Pulmonary artery endothelial cell (primary cell): ENCODE data around the gene SBK2. TPM values are rescaled to one million over a fixed set of nuclear protein-coding genes. Genes with fewer than 3 reads are reported as not detected.
"Not testable (repeated sequence)": the region's sequence is repeated elsewhere in the genome, so short reads cannot be mapped to it uniquely, and the experiment has no call there.

ENCODE experiments used
- DNase-seq: peaks from one replicate; pipeline ENCODE4 v3.0.0-alpha.2; 2011; ENCODE audit warnings: low read depth, low spot score
- total RNA-seq: library from RNA; depleted of rRNA; stranded (reverse); fragments of >200 nt; gene quantifications from 2 replicates; pipeline ENCODE4 v1.2.3, GENCODE V29; 2014

Gene SBK2
- total RNA-seq, 1 donor from 2014 or later, result not detected

DNA sequence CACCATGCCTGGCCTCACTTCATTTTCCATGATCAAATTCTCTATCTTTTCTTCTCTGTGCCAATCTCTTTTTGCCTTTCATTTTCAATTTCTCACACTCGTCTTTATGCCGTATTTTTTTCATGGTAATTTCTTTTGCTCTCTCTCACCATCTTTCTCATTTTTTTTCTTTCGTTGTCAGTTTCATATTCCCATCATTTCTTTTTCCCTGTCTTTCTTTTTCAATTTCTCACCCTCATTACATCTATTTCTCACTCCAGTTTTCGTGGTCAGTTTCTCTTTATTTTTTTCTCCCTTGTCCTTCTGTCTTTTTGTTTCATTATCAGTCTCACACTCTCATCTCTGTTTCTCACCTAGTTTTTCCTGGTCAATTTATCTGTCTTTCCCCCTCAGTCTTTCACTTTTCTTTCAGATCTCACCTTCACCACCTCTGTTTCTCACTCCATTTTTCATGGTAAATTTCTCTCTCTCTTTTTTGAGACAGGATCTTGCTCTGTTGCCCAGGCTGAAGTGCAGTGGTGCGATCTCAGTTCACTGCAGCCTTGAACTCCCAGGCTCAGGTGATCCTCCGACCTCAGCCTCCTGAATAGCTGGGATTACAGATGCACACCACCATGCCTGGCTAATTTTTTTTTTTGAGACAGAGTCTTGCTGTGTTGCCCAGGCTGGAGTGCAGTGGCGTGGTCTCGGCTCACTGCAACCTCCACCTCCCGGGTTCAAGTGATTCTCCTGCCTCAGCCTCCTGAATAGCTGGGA lies 34.6 kb downstream of the SBK2 start:
- no peak for DNase-seq

DNA sequence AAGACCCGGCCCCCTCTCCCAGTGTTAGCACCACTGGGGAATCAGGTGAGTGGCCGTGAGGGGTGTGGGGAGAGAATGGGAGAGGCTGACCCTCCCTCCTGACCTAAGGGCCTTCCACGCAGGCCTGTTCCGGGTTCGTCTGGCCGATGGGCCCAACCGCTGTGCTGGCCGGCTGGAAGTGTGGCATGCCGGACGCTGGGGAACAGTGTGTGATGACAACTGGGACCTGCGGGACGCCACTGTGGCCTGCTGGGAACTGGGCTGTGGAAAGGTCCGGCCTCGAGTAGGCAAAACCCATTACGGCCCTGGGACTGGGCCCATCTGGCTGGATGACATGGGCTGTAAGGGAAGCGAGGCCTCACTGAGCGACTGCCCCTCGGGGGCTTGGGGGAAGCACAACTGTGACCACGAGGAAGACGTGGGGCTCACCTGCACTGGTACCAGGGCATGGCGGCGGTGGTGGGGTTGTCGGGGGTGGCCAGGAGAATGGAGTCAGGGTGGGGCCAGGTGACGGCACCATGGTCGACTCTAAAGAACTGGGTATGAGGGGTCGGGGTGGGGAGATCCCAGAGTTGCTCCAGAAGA lies 36.5 kb downstream of the SBK2 start:
- no peak for DNase-seq

DNA sequence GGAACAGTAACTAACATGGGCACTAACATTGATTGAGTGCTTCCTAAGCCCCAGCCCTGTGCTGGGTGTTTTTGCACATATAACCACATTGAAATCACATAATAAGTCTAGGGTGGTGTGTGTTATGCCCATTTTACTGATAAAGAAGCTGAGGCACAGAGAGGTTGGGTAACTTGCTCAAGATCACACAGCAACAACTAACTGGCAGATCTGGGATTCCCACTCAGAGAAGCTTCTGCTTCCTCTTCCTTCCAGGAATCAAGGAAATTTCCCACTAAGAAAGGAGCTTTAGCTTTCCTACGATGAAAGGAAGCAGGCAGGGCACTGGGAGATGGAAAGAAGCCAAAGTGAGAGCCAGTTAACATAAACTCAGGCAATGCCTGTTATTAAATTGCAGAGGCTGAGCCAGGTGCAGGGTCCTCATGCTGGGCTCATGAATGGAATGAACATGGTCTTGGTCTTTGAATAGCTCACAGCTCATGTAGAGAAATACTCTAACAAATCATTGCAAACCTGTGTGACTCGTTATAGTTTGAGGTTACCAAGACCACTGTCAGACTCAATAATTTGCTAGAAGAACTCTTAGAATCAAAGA lies 38.6 kb downstream of the SBK2 start:
- DNase-seq, result no peak

DNA sequence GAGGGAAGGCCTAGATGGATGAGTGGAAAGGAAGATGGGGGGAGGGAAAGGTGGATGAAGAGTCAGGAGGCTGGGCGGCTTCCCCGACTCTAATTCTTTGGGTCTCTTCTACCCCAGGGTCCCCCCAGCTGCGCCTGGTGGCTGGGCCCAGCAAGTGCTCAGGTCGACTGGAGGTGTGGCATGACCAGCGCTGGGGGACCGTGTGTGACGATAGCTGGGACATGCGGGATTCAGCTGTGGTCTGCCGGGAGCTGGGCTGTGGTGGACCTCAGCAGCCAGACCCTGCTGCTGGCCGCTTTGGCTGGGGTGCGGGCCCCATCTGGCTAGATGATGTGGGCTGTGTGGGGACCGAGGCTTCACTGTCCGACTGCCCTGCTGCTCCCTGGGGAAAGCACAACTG lies 39.2 kb downstream of the SBK2 start:
- DNase-seq, result no peak

DNA sequence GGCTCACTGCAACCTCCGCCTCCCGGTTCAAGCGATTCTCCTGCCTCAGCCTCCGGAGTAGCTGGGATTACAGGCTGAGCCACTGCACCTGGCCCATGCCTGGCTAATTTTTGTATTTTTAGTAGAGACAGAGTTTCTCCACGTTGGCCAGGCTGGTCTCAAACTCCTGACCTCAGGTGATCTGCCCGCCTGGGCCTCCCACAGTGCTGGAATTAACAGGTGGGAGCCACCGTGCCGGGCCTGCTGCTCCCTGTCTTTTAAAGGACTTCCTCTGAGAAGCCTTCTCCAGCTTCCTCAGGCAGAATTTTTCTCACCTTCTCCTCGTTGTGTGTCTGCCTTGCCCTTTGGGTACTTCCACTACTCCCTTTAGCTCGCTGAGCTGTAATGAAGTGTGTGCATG lies 40.1 kb downstream of the SBK2 start:
- DNase-seq, result not testable (repeated sequence)

DNA sequence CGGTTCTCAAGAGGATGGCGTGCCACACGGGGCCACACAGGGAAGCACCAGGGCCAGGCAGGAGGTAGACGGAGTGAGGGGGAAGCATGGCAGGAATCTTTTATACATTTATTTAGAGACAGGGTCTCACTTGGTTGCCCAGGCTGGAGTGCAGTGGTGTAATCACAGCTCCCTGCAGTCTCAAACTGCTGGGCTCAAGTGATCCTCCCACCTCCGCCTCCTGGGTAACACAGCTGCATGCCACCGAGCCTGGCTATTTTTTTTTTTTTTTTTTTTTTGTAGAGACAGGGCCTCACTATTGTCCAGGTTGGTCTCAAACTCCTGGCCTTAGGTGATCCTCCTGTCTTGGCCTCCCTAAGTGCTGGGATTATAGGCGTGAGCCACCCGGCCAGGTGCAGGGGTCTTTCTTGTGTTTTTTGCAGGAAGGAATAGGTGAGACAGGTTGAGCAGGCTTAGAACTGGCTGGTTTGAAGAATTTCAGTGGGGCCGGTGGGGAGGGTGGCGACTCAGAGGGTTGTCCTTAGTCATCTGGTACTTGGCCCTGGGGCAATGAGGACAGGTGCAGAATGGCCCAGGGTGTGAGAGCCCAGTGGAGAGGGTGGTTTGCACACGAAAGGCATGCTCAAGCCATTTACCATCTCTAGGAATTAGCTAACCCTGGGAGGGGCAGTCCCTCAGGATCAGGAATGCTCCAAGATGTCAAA lies 41.1 kb downstream of the SBK2 start:
- DNase-seq, result no peak

DNA sequence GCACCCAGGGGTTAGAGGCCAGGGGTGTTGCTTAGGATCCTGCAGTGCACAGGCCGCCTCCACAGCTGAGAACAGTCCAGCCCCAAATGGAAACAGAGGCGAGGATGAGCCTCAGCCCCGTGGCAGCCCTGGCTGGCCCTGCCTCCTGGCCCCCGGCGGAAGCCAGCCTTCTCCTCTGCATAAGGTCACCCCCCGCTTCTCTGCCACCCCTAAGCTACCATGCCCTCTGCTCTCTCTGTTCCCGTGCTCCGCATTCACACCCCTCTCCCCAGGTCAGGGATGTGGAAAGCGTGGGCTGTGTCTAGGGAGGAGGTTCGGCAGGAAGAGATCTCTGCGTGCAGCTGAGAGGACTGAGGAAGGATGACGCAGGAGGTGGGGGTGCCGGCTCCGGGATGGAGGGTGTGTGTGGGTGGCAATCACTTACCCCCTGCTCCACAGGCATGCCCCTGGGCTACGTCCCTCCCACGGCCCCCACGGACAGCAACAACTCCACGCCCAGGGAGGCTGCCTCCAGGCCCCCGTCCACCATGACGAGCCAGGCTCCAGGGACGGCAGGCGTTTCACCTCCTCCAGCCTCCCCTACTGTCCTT lies 42.7 kb downstream of the SBK2 start:
- no peak for DNase-seq

DNA sequence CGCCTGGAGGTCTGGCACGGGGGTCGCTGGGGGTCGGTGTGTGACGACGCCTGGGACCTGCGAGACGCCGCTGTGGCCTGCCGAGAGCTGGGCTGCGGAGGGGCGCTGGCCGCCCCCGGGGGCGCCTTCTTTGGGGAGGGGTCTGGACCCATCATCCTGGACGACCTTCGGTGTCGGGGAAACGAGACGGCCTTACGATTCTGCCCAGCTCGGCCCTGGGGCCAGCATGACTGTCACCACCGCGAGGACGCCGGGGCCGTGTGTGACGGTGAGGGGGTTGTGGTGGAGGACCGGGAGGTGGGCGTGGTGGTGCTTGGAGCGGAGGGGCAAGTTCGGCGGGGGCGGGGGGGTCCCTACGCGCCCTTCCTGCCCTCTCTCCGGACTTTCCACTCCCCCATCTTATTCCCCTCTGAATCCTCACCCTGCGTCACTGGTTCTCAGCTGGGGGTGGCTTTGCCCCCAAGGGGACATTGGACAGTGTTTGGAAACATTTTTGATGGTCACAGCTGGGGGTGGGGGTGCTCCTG lies 43.2 kb downstream of the SBK2 start:
- no peak for DNase-seq

DNA sequence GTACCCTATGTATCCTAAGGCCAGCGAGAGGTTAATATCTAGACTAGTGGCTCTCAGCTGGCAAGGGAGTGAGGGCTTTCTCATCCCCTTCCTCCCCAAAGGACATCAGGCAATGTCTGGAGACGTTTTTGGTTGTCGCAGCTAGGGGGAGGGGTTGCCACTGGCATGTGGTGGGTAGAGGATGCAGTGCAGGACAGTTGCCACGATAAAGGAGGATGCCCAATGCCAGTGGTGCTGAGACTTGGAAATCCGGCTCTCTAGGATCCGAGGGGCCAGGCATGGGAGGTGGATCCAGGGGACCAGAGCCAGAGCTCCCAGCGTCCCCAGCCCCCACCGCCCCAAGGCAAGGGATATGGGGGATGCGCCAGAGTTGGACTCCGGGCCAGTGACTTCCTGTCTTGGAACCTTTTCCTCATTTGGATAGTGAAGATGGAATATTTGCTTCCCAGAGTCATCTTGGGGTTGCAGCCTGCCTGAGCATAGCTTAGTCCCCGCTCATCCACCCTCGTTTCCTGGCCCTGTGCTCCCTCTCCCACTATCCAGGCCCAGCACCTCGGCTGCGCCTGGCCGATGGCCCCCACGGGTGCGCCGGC lies 43.8 kb downstream of the SBK2 start:
- DNase-seq, result no peak

DNA sequence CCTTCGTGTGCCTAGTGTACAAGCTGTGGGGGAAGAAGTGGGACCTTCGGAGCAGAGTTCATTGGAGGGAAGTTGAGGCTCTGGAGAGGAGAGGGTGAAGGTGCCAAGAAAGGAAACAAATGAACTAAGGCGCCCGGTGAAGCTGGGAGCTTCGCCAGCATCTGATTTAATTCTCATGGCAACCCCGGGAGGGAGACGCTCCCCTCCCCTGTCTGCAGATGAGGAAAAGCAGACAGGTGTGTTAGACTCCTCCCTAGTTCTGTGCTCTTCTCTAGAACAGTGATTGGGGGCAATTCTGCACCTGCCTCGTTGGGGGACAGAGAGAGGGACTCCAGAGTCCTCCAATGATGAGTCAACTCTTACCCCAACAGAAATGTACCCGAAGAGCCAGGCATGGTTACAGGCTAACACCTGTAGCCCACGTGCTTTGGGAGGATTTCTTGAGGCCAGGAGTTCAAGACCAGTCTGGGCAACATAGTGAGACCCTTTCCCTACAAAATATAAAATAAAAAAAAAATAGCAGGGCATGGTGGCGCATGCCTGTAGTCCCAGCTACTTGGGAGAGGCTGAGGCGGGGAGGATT lies 44.5 kb downstream of the SBK2 start:
- no peak for DNase-seq

DNA sequence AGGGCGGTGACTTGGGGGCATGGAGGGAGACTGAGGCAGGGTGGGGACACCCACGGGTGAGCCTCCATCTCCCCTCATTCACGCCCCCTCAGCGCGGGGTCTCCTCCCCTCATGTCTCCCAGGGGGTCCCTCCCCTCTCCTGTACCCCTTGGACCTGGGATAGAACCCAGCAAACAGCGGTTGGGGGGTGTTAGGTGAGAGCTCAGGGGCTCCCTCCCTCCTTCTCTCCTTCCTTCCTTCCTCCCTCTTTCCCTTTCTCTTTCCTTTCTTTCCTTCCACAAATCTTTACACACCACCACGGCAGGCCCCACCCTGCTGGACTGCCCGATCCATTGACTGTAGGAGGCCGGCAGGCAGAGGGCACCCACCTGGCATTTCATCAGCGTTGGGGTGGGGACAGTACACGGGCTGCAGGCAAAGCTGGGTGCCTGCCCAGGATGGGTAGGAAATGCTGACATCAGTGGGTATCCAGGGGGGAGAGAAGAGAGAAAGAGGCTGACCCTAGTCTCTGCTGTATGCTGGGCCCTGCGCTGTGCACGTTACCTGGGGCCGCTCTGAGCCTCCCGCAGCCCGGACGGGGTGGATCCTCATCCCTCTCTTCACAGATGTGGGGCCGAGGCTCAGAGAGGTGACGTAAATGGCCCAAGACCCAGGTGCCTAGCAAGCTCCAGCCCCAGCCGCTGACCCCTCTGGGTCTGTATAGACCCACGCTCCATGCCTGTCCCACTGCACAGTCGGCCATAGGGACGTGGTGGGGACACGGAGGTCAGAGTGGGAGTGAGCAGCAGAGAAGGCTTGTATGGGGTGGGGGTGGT lies 45.2 kb downstream of the SBK2 start:
- DNase-seq, result no peak

DNA sequence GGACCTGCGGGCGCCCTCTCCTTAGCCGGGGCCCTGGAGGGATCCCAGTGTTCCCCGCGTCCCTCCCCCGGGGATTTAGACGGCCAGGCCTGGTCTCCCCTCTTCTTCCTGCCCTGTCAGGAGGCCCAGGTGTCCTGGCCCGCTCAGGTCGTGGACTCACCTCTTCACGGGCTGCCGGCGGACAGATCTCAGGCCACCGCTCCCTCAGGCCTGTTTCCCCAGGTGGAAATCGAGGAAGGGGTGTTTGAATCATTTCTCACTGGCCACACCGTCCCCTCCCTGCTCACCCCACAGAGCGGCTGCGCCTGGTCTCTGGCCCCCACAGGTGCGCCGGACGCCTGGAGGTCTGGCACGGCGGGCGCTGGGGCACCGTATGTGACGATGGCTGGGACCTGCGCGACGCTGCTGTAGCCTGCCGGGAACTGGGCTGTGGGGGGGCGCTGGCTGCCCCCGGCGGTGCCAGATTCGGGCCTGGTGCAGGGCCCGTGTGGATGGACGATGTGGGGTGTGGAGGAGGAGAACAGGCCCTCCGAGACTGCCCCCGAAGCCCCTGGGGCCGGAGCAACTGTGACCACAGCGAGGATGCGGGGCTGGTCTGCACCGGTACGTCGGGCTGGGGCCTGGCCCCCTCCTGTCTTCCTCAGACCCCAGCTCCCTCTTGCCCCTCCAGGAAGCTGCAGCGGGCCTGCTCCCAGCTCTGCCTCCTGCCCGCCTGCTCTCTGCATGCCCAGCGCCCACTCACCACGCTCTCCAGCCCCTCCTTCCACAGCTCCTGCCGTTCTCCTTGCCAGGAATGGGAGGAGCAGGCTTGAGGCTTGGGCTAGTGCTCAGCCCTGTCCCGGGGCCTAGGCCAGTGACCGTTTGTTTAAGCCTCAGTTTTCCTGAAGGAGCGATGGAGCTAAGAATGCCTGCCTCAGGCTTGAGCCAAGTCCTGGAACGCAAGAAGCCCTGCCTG lies 46.2 kb downstream of the SBK2 start:
- no peak for DNase-seq

DNA sequence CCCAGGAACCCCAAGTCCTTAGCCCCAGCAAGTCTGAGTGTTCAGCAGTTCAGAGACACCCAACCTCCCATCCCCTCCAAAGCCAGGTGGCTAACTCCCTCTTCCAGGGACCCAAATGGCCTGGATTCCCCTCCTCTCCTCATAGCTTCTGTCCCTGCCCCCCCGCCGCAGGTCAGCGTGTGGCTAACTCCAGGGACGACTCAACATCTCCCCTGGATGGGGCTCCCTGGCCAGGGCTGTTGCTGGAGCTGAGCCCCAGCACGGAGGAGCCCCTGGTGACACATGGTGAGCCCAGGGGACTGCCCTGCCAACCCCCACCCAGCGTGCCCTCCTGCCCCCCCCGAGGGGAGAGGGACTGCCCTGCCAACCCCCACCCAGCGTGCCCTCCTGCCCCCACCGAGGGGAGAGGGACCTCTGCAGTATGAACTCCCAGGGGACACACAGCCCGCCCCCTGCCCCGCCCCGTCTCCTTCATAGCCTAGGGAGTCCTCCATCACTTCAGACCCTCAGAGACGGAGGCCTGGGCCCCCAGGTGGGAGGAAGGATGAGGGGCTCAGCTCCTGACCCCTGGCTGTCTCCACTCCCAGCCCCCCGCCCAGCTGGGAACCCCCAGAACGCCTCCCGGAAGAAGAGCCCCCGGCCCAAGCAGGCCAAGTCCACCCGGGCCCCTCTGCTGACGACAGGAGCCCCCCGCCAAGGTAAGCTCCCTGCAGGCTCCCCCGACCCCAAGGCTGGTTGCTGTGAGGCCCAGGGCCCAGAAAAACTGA lies 47.0 kb downstream of the SBK2 start:
- no peak for DNase-seq

DNA sequence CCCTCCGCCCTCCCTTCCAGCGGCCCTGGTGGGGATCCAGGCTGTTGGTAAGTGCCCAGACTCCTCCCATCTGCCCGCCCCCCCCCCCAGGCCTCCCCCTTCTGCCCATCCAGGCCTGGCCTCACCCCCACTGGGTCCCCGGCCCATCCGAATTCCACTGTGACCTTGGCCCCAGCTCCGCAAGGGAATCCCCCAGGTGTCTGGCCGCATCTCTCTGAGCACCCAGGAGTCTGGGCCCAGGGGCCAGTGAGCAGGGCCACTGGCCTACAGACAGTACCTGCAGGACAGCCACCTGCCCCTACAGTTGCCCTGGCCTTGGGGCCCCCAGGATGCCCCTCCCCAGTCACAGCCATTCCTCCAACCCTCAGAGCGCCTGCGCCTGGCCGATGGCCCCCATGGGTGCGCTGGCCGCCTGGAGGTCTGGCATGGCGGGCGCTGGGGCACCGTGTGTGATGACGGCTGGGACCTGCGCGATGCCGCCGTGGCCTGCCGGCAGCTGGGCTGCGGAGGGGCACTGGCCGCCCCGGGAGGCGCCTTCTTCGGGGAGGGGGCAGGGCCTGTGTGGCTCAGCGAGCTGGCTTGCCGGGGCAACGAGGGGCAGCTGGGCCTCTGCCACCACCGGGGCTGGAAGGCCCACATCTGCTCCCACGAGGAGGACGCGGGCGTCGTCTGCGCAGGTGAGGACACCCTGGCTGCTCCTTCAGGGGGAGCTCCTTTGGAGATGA lies 47.8 kb downstream of the SBK2 start:
- DNase-seq, result no peak

DNA sequence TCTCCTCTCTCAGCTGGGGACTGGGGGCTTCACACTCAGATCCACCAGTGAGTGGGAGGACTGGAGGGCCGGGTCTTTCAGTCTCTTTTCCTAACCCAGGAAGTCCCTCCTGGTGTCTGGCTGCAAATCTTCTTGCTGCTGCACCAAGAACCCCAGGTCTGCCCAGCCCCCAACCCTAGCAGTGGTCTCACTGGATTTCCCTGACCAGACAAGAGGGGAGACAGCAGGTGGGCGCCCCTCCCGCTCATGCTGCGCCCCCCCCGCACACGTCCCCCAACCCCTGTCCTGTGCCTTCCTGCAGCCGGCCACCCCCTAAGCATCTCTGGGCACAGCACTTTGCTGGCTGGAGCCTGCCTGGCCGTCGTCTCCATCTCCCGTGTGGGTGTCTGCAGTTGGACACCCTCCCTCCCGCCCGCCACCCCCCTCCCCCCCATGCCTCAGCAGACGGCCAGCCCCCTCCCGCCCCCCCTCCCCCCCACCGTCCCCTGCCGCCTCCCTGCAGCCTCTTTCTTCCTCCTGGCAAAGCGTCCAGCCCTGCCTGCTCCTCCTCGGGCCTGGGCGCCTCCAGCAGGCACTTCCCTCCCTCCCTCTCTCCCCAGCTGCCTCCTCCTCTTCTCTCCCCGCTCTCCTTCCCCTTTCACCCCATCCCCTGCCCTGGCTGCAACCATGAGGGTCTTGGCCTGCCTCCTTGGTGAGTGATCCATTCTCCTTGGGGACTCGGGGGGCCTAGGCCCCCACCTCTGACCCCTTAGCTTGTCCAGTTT lies 48.8 kb downstream of the SBK2 start, which contains the start of gene SSC5D:
Gene SSC5D, plus strand, starts transcription at position 513 of the 764 bp plus-strand sequence. Its CDS starts 154 bp downstream, at position 667.
- no peak for DNase-seq
